Measurements from ENCODE around the gene ZNF282. TPM values are rescaled to one million over a fixed set of nuclear protein-coding genes. Genes with fewer than 3 reads are reported as not detected.

The ZNF282 gene
- total RNA-seq, 4 donors from 2014 or later = 18.3 to 40.8 (median 22.2) TPM

DNA sequence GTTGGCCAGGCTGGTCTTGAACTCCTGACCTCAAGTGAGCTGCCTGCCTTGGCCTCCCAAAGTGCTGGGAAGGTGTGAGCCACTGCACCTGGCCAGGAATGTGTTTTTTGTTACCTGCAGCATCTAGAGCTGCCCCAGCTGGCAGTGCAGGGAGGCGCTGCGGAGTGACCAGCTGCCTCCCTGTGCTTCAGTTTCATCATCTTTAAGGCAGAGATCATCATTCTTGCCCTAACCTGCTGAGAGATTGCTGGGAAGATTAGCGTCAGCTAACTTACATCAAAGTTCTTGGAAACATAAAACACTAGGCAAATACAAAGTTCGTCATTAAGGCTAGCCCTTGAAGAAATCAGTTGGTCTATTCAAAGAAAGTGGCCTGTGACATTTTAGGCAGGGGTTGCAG is 2.3 kb downstream of the ZNF282 start:
- intact Hi-C loops (cut with DNase I; ENCODE audit: low total_unique reads) (no loop called here), in situ Hi-C loops (cut with MboI; ENCODE audit: low pct_ligation_motif_present in 1 of 4, low pct_unique_long_range_greater_than_20kb in 1 of 4, low sequenced_read_pairs in 3 of 4) (no loop called here)
- Histone ChIP-seq H3K27me3 (no peaks in the 10 kb centered on the region), H3K4me1 (peaks cover 11 to 25% (median 20%) of the 10 kb centered on the region in 4 donors), H3K4me3 (no peak overlapping the region), H3K9me3 (no peaks in the 10 kb centered on the region), H3K27ac (no peak overlapping the region), H3K36me3 (peaks cover 0 to 39% (median 14%) of the 10 kb centered on the region in 4 donors)
- TF ChIP-seq CTCF (IDR thresholded peaks at IDR 0.05) (no peak), POLR2A (IDR thresholded peaks at IDR 0.05) (no peak), EP300 (IDR thresholded peaks at IDR 0.05; ENCODE audit: low read depth) (no peak), POLR2AphosphoS5 (IDR thresholded peaks at IDR 0.05) (no peak)
- DNase-seq = no peak
- WGBS, 2 donors (ENCODE audit: low coverage in 1 of 2) = 75% methylated on average over 4 of the region's 4 CpGs; no CpG with 5 or more reads in 1 of the 2 donors

DNA sequence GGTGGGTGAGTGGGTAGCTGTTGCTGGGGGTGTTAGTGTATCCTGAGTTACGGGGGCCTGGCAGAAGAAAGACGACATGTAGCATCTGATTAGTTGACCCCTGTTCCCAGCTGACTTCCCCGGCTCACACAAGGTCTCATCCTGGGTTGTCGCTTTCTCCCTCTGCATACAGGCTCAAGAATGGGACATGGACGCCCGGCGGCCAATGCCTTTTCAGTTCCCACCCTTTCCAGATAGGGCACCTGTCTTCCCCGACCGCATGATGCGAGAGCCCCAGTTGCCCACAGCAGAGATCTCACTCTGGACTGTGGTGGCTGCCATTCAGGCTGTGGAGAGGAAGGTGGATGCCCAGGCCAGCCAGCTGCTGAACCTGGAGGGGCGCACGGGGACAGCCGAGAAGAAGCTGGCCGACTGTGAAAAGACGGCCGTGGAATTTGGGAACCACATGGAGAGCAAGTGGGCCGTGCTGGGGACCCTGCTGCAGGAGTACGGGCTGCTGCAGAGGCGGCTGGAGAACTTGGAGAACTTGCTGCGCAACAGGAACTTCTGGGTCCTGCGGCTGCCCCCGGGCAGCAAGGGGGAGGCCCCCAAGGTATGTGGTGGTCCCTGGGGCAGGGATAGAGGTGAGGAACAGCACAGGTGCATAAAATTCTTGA is 2.9 kb downstream of the ZNF282 start:
- Histone ChIP-seq H3K4me3 (no peak overlapping the region), H3K27ac (no peak overlapping the region), H3K36me3 (peaks cover 0 to 45% (median 14%) of the 10 kb centered on the region in 4 donors), H3K4me1 (peaks cover 11 to 25% (median 20%) of the 10 kb centered on the region in 4 donors), H3K9me3 (no peaks in the 10 kb centered on the region), H3K27me3 (no peaks in the 10 kb centered on the region)
- no peak for DNase-seq
- in situ Hi-C loops (cut with MboI; ENCODE audit: low pct_ligation_motif_present in 1 of 4, low pct_unique_long_range_greater_than_20kb in 1 of 4, low sequenced_read_pairs in 3 of 4) = no loop called here
- intact Hi-C loops (cut with DNase I; ENCODE audit: low total_unique reads) = no loop called here
- TF ChIP-seq POLR2A (IDR thresholded peaks at IDR 0.05) (no peak), CTCF (IDR thresholded peaks at IDR 0.05) (no peak), EP300 (IDR thresholded peaks at IDR 0.05; ENCODE audit: low read depth) (no peak), POLR2AphosphoS5 (IDR thresholded peaks at IDR 0.05) (no peak)
- 89 to 94% methylated on average over 7 to 22 of the region's 22 CpGs for WGBS, 2 donors (ENCODE audit: low coverage in 1 of 2)

DNA sequence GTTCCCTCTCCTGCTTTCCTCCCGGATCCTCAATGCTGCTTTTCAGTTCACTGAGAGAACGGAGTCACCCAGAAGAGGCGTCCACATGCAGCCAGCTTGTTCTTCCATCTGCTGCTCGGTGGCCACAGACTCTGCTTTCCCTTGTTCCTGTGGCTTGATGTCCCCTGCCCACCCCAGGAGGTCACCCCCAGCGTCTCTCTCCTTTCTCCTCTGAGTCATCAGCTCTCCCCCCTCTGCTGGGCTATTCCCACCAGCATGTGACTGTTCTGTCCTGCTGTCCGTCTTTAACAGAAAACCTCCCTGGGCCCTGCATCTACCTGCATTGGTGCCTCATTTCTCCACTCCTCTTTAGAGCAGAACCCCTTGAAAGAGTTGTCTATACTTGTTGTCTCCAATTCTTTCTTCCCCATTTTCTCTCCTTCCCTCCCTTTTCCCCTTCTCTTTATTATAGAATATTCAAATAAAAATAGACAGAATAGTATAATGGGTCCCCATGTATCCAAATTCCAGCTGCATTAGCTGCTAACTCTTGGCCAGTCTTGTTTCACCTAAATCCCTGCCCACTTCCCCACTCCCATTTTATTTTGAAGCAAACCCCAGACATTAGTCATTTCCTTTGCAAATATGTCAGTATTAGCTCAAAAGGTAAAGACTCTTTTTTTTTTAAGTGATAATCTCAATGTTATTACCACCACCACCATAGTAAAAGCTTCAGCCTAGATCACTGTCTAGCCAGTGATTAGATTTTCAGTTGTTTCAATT is 4.1 kb downstream of the ZNF282 start:
- Histone ChIP-seq H3K27ac (no peak overlapping the region), H3K36me3 (peaks cover 0 to 47% (median 14%) of the 10 kb centered on the region in 4 donors), H3K4me1 (peaks cover 11 to 25% (median 20%) of the 10 kb centered on the region in 4 donors), H3K27me3 (no peaks in the 10 kb centered on the region), H3K9me3 (no peaks in the 10 kb centered on the region), H3K4me3 (no peak overlapping the region)
- no peak for DNase-seq
- TF ChIP-seq POLR2AphosphoS5 (IDR thresholded peaks at IDR 0.05) (no peak), CTCF (IDR thresholded peaks at IDR 0.05) (no peak), EP300 (IDR thresholded peaks at IDR 0.05; ENCODE audit: low read depth) (no peak), POLR2A (IDR thresholded peaks at IDR 0.05) (no peak)
- 85% methylated on average over 6 of the region's 6 CpGs; no CpG with 5 or more reads in 1 of the 2 donors for WGBS, 2 donors (ENCODE audit: low coverage in 1 of 2)
- intact Hi-C loops (cut with DNase I; ENCODE audit: low total_unique reads) = no loop called here
- in situ Hi-C loops (cut with MboI; ENCODE audit: low pct_ligation_motif_present in 1 of 4, low pct_unique_long_range_greater_than_20kb in 1 of 4, low sequenced_read_pairs in 3 of 4) = no loop called here

GRCh38 chr7:149202831-149203231 is 7.5 kb downstream of the ZNF282 start:
- in situ Hi-C loops (cut with MboI; ENCODE audit: low pct_ligation_motif_present in 1 of 4, low pct_unique_long_range_greater_than_20kb in 1 of 4, low sequenced_read_pairs in 3 of 4) = no loop called here
- no peaks in the 10 kb centered on the region for H3K9me3 ChIP-seq
- no peak for DNase-seq
- peaks cover 0 to 57% (median 21%) of the 10 kb centered on the region in 4 donors for H3K36me3 ChIP-seq
- intact Hi-C loops (cut with DNase I; ENCODE audit: low total_unique reads) = no loop called here
- peaks cover 0 to 1% (median 0%) of the 10 kb centered on the region in 4 donors for H3K4me1 ChIP-seq
- WGBS, 2 donors (ENCODE audit: low coverage in 1 of 2) = 83 to 100% methylated on average over 2 to 6 of the region's 6 CpGs
- no peaks in the 10 kb centered on the region for H3K27me3 ChIP-seq
- H3K27ac ChIP-seq = no peak overlapping the region
- no peak for TF ChIP-seq CTCF (IDR thresholded peaks at IDR 0.05)
- TF ChIP-seq POLR2AphosphoS5 (IDR thresholded peaks at IDR 0.05) = no peak
- TF ChIP-seq EP300 (IDR thresholded peaks at IDR 0.05; ENCODE audit: low read depth) = no peak
- TF ChIP-seq POLR2A (IDR thresholded peaks at IDR 0.05) = no peak
- H3K4me3 ChIP-seq = no peak overlapping the region
